Right hindlimb (tissue), 1 donor: ENCODE measurements around the gene CAPN15.

Experiments used
- DNase-seq: peaks from one replicate; pipeline ENCODE4 v3.0.0-alpha.2; 2018

CAPN15 gene

DNA sequence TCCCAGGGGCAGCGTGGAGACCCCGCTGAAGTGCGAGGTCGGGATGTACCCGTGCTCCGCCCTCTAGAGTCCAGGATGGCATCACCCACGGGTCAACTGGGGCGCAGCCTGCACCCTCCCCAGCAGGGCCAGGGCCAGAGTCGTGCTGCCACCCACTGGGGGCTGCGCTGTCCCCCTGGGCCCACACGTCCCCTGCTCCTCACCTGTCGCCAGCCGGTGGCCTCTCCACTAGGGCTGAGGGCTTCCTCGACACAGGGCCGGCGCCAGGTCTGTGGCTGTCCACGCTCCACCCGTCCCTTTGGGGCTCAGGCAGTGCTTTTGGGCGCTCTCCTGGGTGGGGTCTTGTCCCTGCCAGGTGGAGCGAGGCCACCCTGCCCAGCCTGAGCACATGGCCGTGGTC is 21.1 kb downstream of the CAPN15 start:
- no peak for DNase-seq

DNA sequence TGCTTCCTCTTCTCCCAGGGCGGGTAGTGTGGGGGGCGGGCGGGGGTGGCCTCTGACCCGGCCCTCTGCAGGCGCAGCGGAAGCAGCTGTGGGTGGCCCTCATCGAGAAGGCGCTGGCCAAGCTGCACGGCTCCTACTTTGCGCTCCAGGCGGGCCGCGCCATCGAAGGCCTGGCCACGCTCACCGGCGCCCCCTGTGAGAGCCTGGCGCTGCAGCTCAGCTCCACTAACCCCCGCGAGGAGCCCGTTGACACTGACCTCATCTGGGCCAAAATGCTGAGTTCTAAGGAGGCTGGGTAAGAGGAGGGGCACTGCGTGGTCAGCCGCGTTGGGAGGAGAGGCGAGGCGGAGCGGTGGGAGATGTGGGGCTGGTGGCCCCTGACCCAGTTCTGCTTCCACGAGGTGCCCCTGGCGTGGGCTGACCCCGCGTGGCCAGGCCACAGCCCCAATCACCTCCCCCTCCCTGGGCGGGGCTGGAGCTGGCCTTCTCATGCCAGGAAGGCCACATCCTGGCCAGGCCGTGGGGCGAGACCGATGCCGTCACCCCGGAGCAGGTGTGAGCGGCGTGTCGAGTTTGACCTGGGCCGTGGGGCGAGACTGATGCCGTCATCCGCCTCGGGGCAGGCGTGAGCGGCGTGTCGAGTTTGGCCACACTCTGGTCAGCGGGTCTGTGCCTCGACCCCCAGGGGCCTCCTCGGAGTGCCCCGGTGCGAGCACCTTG is 22.2 kb downstream of the CAPN15 start:
- no peak for DNase-seq

DNA sequence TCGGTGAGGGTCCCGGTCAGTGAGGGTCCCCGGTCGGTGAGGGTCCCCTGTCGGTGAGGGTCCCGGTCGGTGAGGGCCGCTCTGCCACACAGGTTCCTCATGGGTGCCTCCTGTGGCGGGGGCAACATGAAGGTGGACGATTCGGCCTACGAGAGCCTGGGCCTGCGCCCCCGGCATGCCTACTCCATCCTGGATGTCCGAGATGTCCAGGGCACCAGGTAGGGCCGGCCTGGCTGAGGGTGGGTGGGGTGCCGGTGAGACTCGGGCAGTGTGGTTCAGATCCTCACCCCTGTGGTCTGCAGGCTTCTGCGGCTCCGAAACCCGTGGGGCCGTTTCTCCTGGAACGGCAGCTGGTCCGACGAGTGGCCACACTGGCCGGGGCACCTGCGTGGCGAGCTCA is 23.7 kb downstream of the CAPN15 start:
- DNase-seq, result no peak

DNA sequence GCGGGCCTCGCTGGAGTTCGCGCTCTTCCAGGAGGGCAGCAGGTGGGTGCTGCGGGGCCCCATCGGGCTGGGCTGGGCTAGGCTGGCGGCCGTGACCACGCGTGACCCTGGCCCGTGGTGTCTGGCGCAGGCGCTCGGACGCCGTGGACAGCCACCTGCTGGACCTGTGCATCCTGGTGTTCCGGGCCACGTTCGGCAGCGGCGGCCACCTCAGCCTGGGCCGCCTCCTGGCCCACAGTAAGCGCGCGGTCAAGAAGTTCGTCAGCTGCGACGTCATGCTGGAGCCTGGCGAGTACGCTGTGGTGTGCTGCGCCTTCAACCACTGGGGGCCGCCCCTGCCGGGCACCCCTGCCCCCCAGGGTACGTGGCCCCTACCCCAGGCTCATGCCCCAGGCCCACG is 24.7 kb downstream of the CAPN15 start:
- DNase-seq, result no peak

DNA sequence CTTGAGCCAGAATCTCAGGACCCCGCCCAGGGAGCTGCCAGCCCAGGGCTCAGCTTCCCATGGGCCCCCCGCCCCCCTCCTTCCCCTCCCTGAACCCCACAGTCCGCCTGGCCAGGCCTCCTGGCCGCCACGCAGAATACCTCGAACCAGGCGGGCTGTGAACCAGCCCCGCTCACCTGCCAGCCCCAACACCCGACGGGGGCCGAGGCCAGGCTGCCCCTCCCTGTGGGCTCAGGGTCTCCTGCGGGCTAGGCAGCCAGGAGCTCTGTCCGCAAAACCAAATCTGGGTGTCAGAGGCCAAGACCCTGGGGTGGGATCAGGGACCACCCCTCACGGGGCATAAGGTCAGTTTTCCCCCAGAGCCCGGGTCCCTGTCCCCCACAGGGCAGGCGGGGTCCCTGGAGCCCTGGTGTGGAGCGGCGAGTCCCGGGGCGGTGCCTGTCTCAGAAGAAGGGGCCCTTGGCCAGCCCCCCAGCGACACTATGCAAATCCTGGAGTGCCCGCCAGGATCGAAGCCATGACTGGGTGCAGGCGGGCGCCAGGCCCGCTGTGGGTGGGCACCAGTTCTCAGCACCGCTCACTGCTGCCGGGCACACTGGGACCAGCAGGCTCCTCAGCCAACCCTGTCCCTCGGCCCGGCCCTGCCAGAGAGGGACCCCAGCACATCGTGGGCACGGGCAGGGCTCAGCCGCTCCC is 26.2 kb downstream of the CAPN15 start:
- no peak for DNase-seq

DNA sequence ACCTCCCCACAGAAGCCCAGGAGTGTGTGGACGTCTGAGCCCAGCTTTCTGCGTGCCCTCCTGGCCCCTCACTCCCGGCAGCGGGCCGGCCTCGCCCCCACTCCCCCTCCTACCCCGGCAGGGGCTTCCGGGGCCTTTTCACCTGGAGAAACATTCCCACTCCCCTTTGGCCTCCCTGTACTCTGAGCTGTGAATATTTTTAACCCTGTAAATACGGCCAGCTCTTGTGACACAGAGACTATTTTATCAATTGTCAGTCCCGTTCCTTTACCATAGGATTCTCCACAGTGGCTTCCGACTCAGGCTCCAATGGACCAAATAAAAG is 26.7 kb downstream of the CAPN15 start:
- no peak for DNase-seq

DNA sequence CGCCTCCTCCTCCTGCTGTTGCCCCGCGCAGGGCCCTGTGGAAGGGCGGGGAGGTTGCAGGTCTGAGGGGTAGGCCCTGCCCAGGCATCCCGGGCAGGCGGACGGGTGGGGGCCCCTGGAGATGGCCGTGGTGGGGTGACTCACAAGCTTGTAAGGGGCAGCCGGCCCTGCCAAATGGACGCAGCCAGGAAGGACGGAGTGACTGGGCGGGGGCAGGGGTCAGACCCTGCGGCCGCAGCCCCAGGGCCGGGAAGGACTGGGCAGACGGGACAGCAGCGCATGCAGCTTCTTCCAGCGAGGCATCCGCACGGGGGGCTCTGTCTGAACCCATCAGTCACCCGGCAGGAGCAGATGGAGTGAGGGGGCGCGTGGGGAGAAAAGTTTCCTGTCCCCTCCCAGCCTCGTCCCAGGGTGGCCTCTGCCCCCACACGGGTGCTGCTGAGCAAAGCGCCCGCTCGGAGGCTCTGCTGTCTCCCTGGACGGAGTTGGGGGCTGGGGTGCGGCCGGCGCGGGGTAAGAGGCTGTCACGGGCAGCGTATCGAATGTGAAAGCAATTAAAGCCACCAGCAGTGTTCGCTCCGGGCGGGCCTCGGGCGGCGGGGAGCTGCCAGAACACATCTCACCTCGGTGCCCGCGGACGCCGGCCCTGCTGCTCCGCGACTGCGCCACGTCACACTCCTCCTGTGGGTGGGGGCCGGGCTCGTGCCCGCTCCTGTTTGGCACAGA is 27.3 kb downstream of the CAPN15 start:
- DNase-seq, result no peak

DNA sequence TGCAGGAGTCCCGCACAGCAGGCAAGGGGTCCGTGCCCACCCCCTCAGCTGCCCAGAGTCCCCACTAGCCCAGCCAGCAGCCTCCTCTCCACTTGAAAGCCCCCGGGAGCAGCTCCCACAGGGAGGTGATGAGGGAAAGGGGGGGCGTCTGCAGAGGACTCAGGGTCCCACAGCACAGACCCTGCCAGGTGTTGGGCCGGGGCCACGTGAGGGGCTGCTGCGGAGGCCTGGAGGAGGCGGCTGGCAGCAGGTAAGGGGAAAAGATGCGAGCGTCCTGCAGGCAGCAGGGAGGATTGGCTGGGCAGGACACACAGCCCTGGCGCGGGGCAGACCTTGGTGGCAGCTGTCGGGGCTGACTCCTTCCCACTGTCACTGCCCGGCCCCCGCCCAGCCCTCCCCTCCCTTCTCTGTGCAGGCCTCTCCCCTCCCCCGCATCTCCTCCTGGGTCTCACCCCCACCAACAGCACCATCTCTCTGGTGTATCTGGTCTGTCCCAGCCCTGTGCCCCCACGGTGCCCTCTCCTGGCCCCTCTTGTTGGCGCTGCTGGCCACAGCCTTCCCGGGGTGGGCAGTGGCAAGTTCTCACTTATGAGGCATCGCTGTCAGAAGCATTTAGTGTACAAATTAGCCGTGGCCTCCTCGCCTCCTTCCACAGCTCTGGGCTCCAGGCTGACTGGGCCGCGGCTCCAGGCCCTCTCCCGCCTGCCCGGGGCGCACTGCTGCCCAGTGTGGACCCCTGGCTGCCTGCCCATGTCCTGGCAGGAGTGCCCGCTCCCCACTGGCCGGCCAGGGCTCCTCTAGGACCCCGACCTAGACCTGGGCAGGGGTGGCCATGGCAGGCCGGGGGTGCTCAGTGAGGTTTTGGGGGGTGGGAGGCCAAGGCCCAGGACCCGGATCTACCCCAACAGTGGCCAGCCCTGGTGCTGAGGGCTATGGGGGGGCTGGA is 28.3 kb downstream of the CAPN15 start:
- DNase-seq, result no peak

DNA sequence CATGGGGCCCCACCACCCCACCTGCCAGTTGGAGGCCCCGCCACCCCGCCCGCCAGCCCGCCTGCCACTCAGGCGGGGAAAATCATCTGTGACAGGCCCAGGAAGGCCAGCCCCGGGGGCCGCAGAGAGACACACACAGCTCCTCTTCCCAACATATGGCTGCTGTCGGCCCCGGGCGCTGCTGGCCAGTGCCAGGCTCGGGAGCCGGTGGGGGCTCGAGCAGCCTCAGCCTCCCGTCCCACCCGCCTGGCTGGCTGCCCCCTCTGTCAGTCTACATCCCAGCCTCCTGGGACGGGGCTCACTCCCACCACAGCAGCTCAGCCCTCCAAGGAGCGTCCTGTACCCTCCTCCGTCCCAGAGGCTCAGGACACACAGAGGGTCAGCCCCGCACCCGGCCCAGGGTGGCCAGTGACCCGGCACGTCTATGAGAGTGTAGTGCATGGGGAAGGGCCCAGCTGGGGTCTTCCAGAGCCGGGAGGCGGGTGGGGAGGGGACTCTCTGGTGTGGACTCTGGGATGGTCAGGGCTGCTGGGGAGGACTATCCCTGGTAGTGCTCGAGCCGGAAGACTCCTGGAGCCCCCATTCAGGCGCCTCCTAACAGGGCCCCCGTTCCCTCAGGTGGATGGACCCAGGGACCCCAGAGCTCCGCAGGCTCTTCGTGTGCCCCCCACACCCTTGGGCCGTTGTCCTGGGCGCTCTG is 29.1 kb downstream of the CAPN15 start:
- DNase-seq, result no peak

DNA sequence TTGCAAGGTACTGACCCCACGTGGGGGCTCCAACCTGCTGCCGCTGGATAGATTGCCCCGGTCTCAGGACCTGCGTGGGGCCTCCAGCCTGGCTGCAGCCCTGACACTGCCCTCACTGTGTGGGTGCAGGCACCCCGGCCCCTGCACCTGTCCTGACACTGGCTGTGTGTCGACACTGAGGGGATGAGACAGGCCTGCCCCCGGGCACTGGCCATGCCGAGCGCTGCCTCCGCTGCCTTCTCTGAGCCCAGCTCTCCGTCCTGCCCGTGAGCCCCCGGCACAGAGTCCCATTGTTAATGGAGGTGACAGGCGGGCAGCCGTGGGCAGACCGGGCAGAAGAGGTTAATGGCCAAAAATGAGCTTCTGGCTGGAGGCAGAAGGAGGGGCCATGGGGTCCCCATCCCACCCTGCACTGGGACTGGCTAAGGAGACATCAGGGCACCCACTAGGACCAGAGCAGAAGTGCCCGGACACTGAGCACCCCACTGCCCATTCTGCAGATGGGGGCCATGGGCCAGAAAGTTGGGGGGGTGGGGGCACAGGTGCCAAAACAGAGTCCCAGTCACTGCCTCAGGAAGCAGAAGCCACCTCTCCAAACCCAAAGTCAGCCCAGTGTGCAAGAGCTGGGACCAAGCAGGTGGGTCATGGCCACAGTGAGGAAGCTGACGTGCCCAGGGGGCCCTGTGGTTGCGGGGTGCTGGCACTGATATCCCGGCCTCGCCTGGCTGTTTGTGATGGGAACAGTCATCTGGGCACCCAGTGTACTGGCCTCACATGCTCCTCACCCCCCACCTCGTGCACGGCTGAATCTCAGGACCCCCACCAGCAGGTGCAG is 30.2 kb downstream of the CAPN15 start:
- DNase-seq, result no peak

DNA sequence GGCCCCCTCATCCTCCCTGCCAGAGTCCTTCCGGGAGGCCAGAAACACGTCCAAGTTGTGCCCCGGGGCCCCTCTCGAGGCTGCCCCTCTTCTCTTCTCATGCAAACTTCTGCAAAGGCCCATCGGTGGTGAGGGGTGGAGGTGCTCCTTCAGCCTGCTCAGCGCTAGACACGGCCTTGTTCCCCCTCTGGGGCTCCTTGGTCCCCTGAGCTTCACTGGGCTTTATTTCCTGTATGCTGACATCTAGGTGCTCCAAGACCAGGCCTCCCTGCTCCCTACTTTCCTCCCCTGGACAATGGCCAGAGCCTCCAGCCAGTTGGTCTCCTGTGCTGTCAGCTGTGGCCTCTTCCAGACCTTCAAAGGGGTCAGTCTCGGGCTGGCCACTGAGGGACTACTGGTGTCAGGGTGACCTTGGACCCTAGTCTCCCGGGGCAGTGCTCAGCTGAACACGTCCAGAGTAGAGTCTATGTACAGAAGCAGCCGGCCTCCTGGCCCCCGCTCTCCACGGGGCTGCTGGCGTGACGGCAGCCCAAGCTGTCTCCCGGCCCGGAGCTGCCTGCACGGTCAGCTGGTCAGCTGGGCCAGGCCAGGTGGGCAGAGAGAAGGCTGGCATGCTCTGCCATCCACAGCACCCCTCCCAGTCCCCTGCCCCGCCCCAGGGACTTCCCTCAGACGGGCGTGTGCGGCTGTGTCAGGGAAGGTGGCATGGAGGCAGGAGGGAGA is 30.9 kb downstream of the CAPN15 start:
- DNase-seq, result no peak

- no peak for DNase-seq
Measured at GRCh38 chr16:559021-559380, 31.5 kb downstream of the CAPN15 start.

DNA sequence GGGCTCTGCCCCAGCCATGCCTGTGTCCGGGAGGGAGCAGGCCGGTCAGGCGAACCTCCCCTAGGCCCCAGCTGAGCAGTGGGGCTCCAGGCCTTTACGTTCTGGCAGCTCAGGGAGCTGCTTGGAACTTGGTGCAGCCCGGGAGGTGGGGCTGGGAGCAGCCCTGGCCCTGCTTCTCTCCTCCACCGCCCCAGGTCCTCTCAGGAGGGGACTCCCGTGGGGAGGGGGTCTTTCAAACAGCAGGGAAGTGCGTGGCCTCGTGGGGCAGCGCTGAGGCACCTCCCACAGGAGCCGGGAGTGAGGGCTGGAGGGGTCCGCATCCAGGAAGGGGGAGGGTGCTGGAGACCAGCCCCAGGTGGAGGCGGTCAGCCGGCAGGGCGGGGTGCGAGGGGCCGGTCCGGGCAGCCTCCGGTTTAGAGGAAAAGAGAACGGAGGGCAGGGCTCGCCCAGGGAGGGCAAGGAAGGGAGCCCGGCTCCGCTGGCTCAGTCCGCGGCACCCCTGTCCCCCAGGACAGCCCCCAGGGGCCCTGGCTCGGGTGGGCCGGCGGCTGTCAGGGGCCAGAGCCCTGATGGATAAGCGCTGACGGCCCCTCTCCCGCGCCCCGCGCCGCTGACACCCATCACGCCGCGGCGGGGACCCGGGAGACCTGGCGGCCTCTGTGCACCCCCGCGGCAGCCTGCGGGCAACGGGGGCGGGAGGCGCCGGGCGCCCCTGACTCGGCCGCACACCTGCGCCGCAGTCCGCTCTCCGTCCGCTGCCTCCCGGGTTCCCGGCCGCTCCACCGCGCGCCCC is 32.1 kb downstream of the CAPN15 start:
- no peak for DNase-seq

- no peak for DNase-seq
Measured at GRCh38 chr16:560204-560700, 32.7 kb downstream of the CAPN15 start, which contains the start of gene PRR35. TSS of gene PRR35 (plus strand) at chr16:560394. CDS start at chr16:563295, 2,901 bp downstream.

DNA sequence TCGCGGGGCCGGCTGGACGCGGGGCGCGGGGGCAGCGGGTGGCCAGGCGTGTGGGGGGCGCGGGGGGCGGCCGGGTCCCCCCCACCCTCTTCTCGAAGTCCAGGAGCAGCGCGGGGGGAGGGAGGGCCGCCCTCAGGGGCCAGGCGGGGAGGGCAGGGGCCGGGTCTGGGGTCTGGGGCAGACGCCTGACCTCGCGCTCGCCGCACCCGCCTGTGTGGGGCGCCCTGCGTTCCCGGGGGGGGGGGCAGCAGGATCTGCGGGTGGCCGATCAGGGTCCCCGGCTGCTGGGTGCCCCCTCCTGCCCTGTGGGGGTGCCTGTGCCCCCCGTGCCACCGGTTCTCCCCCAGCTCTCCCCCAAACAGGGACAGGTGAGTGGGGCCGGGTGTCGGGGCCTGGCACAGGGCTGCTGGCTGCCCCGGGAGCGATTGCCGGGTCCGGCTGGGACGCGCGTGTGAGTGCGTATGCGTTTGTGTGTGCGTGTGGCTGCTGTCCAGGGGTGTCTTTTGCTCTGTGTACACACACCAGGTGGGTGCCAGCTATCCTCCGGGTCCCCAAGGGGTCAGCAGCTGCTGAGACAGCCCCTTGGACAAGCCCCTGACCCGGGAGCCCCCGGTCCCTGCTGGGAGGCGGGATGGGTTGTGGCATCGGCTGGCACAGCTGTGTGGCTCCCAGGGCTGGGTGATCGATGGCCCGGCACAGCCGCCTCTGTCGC is 33.3 kb downstream of the CAPN15 start:
- DNase-seq, result no peak

GRCh38 chr16:561413-561794 is 33.9 kb downstream of the CAPN15 start:
- no peak for DNase-seq

DNA sequence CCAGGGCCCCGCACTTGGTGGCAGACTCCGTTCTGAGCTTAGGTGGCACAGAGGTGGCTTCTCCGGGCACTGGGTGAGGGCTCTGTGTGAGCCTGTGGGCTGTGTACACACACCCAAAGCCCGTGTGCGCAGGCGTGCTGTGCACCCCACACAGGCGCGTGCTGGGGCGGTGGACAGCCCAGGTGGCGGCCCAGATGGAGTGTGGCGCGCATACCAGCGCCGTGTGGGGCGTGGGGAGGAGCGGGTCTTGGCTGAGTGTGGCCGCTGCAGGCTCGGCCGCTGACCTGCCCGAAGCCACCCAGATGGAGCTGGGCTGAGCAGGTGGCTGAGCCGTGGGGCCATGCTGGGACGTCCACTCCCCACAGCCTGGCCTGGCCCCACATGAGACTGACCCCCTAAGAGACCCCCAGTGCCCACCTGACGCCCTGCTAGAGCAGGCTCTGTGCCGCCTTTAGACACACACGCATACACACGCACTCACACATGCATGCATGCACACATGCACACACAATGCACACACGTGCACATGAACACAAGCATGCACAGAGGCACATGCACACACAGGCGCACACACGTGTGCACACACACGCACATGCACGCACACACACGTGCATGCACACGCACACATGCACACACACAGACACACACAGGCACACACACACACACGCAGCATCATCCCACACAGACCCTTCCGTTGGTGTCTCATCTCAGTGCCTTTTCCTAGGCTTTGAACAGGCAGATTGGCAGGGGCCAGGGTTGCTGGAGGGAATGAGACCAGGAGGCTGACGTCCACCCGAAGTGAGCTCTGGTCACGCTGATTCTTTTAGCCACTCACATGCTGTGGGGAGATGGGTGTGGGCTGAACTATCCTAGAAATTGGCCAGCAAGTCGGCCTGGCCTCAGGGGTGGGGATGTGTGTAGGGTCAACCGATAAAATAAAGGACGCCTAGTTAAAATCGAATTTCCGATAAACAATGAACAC is 34.7 kb downstream of the CAPN15 start:
- no peak for DNase-seq
